ENCODE measurements around the gene THBS4.

GRCh38 chr5:80057099-80057498, 22.0 kb downstream of the THBS4 start:
- TF ChIP-seq CTCF (IDR thresholded peaks at IDR 0.05; ENCODE audit: low read length) (no peak), EZH2 (optimal IDR thresholded peaks at IDR 0.05; ENCODE audit: low read depth, low read length) (no peak)
